Endometrium (tissue), 2 donors: Measurements from ENCODE around the gene CCDC12.
"Not testable (repeated sequence)": the region's sequence is repeated elsewhere in the genome, so short reads cannot be mapped to it uniquely, and the experiment has no call there.

Experiments used
- FAIRE-seq: peaks from 2 replicates; lab custom pipeline; 2012; peaks lifted over from hg19 to GRCh38; lab: Jason Lieb, UNC
- donor health status: control.
- donor health status: control.

CCDC12 gene

DNA sequence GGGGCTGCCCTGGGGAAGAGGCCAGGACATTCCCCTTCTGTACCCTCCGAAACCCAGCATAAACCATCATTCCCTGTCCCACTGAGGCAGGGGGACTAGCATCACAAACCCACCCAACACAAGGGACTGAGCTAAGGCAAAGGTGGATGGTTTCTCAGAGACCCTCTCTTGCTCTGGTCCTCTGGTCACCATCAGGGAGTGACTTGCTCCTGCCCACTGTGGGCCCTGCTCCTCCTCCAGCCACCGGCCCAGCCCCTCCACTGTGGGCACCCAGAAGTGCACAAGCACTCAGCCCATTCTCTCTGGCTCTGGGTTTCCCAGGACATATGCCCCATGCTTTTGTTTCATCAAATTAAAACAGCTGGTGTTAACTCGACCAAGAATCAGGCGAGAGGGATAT is 54.1 kb downstream of the CCDC12 start:
- FAIRE-seq: no peak

GRCh38 chr3:46921871-46922271 is 54.7 kb downstream of the CCDC12 start:
- no peak for FAIRE-seq

DNA sequence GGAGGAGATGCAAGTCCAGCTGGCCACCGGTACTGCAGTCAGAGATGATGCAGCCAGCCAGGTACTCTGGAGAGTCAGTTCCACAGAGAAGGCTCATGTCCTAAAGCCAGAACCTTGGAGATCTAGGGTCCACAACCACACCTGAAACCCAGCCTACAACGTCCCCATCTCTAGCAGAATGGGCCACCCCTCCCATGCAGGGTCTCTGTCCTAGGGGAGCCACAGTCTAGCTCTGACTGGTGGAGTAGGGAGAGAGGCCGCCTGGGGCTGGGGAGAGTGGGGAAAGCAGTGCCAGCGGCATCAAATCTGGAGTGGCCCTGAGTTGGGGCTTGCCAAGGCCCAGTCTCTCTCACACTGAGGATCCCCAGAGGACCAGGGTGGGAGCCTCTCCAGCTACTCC is 55.5 kb downstream of the CCDC12 start:
- no peak for FAIRE-seq

DNA sequence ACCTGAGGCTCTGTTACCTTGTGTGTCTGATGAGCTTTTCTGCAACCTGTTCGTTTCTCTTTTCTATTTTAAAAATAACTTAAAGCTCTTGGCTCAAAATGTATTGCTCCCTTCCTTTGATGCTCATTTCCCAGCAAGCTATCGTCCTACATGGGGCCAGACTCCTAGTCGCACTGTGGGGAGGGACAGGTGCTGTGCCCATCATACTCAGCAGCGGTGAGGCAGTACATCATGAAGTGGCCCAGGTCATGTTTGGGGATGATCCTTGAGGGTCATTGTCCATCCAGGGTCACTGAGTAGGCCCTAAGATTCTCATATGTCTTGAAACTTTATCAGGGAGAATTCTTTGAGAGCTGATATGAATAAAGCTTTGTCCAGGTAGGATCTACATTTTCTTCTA is 57.9 kb downstream of the CCDC12 start:
- no peak for FAIRE-seq

GRCh38 chr3:46918202-46918601 is 58.3 kb downstream of the CCDC12 start:
- FAIRE-seq: no peak

DNA sequence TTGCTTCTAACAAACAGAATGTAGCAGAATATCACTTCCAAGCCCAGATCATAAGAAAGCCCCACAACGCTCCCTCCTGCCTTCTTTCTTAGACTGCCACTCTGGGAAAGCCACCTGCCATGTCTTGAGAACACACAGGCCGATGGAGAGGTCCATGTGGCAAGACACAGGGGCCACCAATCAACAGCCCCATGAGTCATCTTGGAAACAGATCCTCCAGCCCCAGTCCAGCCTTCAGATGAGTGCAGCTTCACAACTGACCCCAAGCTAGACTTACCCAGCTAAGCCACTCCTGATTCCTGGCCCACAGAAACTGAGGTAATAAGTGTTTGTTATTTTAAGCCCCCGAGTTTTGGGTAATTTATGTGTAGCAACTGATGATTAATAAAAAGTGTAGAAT is 59.3 kb downstream of the CCDC12 start:
- no peak for FAIRE-seq

- FAIRE-seq: no peak
Measured at GRCh38 chr3:46916799-46917198, 59.7 kb downstream of the CCDC12 start.

GRCh38 chr3:46916278-46916677 is 60.3 kb downstream of the CCDC12 start:
- FAIRE-seq: peak; percentile 63

GRCh38 chr3:46915297-46915822 is 61.2 kb downstream of the CCDC12 start:
- no peak for FAIRE-seq

DNA sequence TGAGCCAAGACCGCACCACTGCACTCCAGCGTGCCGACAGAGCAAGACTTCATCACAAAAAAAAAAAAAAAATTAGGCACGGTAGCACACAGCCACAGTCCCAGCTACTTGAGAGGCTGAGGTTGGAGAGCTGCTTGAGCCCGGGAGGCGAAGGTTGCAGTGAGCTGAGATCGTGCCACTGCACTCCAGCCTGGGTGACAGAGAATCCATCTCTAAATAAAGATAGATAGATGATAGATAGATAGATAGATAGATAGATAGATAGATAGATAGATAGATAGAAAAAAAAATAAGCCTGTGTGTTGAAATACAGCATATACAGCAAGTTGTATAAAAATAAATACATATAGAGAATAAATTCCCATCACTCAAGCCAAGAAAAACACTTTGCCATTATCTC is 61.7 kb downstream of the CCDC12 start:
- FAIRE-seq: no peak

- FAIRE-seq: no peak
Measured at GRCh38 chr3:46913644-46914043, 62.9 kb downstream of the CCDC12 start.

- FAIRE-seq: no peak
Measured at GRCh38 chr3:46912986-46913385, 63.6 kb downstream of the CCDC12 start.

GRCh38 chr3:46910914-46911313 is 65.6 kb downstream of the CCDC12 start:
- not testable (repeated sequence) for FAIRE-seq

- FAIRE-seq: no peak
Measured at GRCh38 chr3:46910166-46910760, 66.3 kb downstream of the CCDC12 start.

GRCh38 chr3:46909535-46910161 is 66.9 kb downstream of the CCDC12 start:
- no peak for FAIRE-seq

DNA sequence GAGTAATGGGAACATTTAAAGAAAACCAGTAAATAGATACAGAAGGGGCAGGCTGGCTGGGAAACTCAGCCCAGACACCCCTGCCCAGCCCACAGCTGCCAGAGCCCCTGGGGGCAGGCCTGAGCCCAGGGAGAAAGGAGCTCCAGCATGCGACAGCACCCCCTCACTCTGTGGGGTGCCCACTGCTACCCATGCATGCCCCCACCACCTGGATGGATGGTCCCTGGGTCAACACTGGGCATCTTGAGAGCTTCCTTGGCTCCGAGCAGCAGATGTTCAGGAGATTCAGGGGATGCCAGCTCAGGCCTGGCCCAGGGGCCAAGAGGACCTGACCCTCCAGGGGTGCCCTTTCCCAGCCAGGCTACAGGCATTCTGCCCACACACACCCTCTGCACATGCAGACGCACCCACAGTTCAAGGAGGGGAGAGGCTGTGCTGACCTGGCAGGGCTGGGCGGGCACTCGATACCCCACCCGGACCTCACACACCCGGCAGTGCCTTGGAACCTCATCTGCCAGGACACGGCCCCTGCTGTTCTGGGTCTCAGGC is 67.5 kb downstream of the CCDC12 start:
- no peak for FAIRE-seq

- no peak for FAIRE-seq
Measured at GRCh38 chr3:46908294-46908985, 68.1 kb downstream of the CCDC12 start.

GRCh38 chr3:46907960-46908293 is 68.6 kb downstream of the CCDC12 start:
- peak; percentile 53 for FAIRE-seq

- FAIRE-seq: no peak
Measured at GRCh38 chr3:46907271-46907670, 69.3 kb downstream of the CCDC12 start.

- FAIRE-seq: no peak
Measured at GRCh38 chr3:46906471-46907058, 70.0 kb downstream of the CCDC12 start.

DNA sequence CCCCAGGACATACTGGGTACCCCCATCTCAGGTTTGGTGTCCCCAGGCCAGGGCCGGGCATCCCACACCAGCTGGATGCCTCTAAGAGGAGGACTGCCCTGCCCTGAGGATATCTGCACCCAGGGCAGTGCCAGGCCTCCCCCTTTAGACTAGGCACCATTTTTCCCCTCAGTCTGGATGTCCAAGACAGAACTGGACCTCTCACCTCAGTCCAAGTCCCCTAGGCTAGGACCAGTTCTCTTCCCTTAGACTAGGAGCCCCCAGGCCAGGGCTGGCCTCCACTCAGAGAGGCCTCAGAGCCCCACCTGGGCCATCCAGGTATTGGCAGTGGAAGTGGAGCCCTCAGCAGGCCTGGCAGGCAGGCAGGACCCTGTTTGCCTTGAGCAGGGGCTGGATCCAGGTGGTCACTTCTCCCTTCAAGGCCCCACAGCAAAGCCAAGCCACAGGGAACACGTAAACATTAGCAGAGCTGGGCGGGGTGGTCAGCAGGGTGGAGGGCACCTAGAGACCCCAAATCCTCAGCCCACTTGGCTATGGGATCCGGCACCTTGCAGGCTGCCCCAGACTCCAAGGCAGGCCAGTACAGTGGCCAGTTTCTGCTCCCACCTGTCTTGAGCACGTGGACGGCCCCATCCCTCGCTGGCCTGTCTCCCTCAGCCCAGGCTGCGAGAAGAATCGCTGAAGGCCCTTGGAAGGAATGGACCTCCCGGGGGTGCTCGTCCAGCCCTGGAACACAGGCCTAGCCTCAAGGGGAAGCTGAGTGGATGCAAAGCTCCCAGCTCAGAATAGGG is 70.7 kb downstream of the CCDC12 start:
- FAIRE-seq: no peak

- FAIRE-seq: no peak
Measured at GRCh38 chr3:46905213-46905560, 71.4 kb downstream of the CCDC12 start.
